Cerebellar cortex (tissue), 1 donor: ENCODE data around the gene SPSB1.

Experiments
- DNase-seq: peaks from one replicate; pipeline ENCODE4 v3.0.0-alpha.2; 2015; ENCODE audit warnings: low spot score

Gene SPSB1

GRCh38 chr1:9260059-9260766 is 32.5 kb upstream of the SPSB1 start:
- no peak for DNase-seq

GRCh38 chr1:9261496-9261895 is 31.2 kb upstream of the SPSB1 start:
- DNase-seq: no peak

GRCh38 chr1:9262096-9262986 is 30.4 kb upstream of the SPSB1 start:
- DNase-seq: no peak

GRCh38 chr1:9263276-9263855 is 29.3 kb upstream of the SPSB1 start:
- no peak for DNase-seq

- DNase-seq: no peak
These were observed 28.5 kb upstream of the SPSB1 start for GRCh38 chr1:9263984-9264872.

- no peak for DNase-seq
These were observed 27.7 kb upstream of the SPSB1 start for GRCh38 chr1:9265037-9265436.

GRCh38 chr1:9265968-9266367 is 26.7 kb upstream of the SPSB1 start:
- no peak for DNase-seq

- DNase-seq: no peak
These were observed 25.4 kb upstream of the SPSB1 start for GRCh38 chr1:9267352-9267686.

GRCh38 chr1:9267827-9268581 is 24.7 kb upstream of the SPSB1 start:
- DNase-seq: no peak

- DNase-seq: peak; percentile 48
These were observed 23.6 kb upstream of the SPSB1 start for GRCh38 chr1:9269078-9269501.

GRCh38 chr1:9269721-9270120 is 23.0 kb upstream of the SPSB1 start:
- DNase-seq: peak; percentile 80

- no peak for DNase-seq
These were observed 22.3 kb upstream of the SPSB1 start for GRCh38 chr1:9270290-9270883.

GRCh38 chr1:9271283-9271682 is 21.4 kb upstream of the SPSB1 start:
- no peak for DNase-seq

- DNase-seq: no peak
These were observed 20.7 kb upstream of the SPSB1 start for GRCh38 chr1:9271861-9272595.

- no peak for DNase-seq
These were observed 19.5 kb upstream of the SPSB1 start for GRCh38 chr1:9273177-9273576.

GRCh38 chr1:9275161-9275560 is 17.5 kb upstream of the SPSB1 start:
- DNase-seq: no peak

GRCh38 chr1:9275567-9276034 is 17.1 kb upstream of the SPSB1 start:
- DNase-seq: no peak

- DNase-seq: no peak
These were observed 14.6 kb upstream of the SPSB1 start for GRCh38 chr1:9278116-9278515.

- no peak for DNase-seq
These were observed 14.0 kb upstream of the SPSB1 start for GRCh38 chr1:9278585-9279153.
